H7 (cell line): ENCODE measurements around the gene COP1. TPM values are rescaled to one million over a fixed set of nuclear protein-coding genes. Genes with fewer than 3 reads are reported as not detected.

Source experiments
- DNase-seq: peaks from one replicate; pipeline ENCODE4 v3.0.0; 2012
- H3K27me3 ChIP-seq: 2 replicates; pipeline ENCODE4 v1.6.0; 2011; ENCODE audit warnings: mild to moderate bottlenecking, low read length; ENCODE audit not compliant: control insufficient read depth, insufficient read depth
- H3K36me3 ChIP-seq: replicated peaks from 2 replicates; pipeline ENCODE4 v1.5.1; 2011; ENCODE audit warnings: low read length; ENCODE audit not compliant: control insufficient read depth, insufficient read depth
- H3K4me3 ChIP-seq: 2 replicates; pipeline ENCODE4 v1.5.1; 2011; ENCODE audit warnings: low read depth, mild to moderate bottlenecking, control low read depth, low read length, moderate library complexity; ENCODE audit not compliant: insufficient read depth
- total RNA-seq: library from RNA; depleted of rRNA; stranded (reverse); fragments of >200 nt; shearing (Covaris generic); gene quantifications from 2 replicates; pipeline ENCODE4 v1.2.3, GENCODE V29; 2014

Gene COP1
- total RNA-seq, 1 experiment from 2014 or later: 61.9 TPM

DNA sequence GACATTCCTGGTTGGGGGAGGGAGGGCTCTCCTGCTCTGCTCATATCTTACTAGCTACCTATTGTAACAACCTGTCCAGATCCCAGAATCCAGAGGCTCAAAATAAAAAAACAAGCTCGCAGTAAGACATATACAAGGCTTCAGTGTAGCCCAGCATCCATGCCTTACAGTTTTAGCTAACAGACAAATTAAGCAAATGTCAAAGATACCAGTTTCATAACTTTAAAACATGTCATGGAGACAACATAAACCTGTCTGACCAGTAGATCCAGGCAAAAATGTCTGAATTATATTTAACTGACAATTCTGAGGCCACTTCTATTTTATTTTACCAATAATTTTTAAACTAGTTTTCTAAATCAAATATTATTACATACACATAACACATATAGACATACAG lies 295.9 kb downstream of the COP1 start:
- Histone ChIP-seq H3K36me3 (no peaks in the 10 kb centered on the region), H3K27me3 (peaks cover 84% of the 10 kb centered on the region), H3K4me3 (no peak overlapping the region)
- DNase-seq: no peak

GRCh38 chr1:175906370-175906769 lies 300.7 kb downstream of the COP1 start:
- Histone ChIP-seq H3K27me3 (peaks cover 87% of the 10 kb centered on the region), H3K36me3 (no peaks in the 10 kb centered on the region), H3K4me3 (no peak overlapping the region)
- DNase-seq: no peak

DNA sequence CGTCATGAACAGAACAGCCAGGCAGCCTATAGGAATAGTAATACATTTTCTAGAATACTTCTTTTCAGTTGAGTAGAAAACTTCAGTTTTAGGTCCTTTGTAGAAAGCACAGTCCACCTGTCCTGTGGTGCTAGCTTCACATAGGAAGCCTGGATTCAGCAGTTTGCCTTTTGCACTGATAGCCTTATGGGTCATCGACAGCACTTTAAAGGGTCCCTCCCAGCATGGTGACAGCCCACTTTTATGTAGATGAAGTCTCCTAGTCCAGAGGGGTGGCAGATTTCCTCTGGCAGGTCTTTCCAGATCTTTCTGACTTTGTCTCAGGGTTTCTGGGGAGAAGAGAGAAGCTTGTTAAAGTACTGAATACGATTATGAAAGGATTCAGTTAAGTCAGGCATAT lies 302.3 kb downstream of the COP1 start:
- Histone ChIP-seq H3K27me3 (peaks cover 83% of the 10 kb centered on the region), H3K4me3 (no peak overlapping the region), H3K36me3 (no peaks in the 10 kb centered on the region)
- DNase-seq: no peak

- H3K4me3 ChIP-seq: no peak overlapping the region
- DNase-seq: no peak
- no peaks in the 10 kb centered on the region for H3K36me3 ChIP-seq
- peaks cover 86% of the 10 kb centered on the region for H3K27me3 ChIP-seq
These were observed 304.8 kb downstream of the COP1 start for GRCh38 chr1:175902281-175902680.

DNA sequence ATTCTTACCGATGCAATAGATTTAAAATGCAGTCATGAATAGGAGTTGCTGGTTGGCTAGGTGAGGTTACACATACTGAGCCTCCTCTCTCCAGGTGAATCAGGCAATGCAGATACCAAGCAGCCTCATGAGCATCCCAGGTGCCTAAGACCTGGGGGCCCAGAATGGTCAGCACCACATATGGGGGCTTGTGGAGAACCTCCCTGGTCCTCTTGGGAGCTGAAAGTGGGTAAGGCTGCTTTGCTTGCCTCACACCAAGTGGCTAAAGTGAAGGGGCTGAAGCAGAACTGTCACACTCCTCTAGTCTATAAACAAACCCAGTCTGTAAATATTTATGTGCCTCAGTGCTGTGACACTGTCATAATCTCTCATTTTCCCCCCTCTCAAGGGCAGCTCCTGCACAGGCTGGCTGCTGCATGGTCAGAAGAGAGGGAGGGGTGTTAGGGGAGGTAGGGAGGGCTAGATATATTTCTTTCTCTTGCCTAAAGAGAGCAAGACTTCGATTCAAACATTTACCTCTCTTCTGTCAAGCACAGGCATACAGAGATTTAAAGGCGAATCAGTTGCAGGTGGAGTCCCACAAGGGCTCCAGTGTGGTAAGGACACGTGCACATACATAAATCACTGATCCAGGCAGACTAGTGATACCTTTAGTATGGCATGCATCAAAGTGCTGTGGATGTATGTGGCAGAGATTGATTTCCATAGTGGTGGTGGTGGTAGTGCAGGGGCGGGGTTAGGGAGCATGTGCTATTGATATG lies 305.8 kb downstream of the COP1 start:
- peaks cover 79% of the 10 kb centered on the region for H3K27me3 ChIP-seq
- DNase-seq: no peak

DNA sequence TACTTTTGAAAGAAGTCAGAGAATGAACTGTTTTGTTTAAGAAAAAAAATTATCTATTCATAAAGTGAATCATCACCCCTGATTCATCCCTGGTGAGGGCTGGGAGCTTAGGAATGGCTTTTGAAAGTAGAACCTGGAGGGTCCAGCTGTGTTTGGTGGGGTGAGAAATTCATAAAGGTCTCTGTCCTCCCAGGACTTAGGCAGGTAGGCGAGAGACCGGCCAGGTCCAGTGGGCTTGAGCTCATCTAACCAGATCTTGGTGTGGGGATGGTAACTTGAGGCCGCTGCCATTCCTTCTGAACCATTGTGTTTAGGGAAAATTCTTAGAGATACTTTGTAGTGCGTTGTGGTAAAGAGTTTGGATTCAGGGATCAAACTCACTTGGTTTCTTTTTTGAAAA lies 306.9 kb downstream of the COP1 start:
- Histone ChIP-seq H3K4me3 (no peak overlapping the region), H3K36me3 (no peaks in the 10 kb centered on the region), H3K27me3 (peaks cover 73% of the 10 kb centered on the region)
- no peak for DNase-seq

More for the DNA sequence above, 305.8 kb downstream of the COP1 start:
- Histone ChIP-seq H3K36me3 (no peaks in the 10 kb centered on the region), H3K4me3 (no peak overlapping the region)

- H3K4me3 ChIP-seq: no peak overlapping the region
- H3K36me3 ChIP-seq: no peaks in the 10 kb centered on the region
- peaks cover 53% of the 10 kb centered on the region for H3K27me3 ChIP-seq
- DNase-seq: no peak
These were observed 311.1 kb downstream of the COP1 start for GRCh38 chr1:175895966-175896365.
